Astrocyte of the cerebellum (primary cell): ENCODE measurements around the gene PYGO2.

Source experiments
- DNase-seq: peaks from one replicate; pipeline ENCODE4 v3.0.0-alpha.2; 2011; ENCODE audit warnings: low read depth
- H3K4me3 ChIP-seq: 2 replicates; pipeline ENCODE4 v1.5.1; 2011; ENCODE audit warnings: mild to moderate bottlenecking, low read depth, low read length, moderate library complexity
- in situ Hi-C: cut with HindIII; loops from 2 replicates; pipeline ENCODE4 v1.10.0; 2017; ENCODE audit warnings: low sequenced_read_pairs
- TF ChIP-seq, protein P1 (sequence below): IDR thresholded peaks from 2 replicates; pipeline ENCODE4 v1.5.1; 2012; ENCODE audit warnings: low read length, low read depth, moderate library complexity, mild to moderate bottlenecking; ENCODE audit errors: missing control alignments

The PYGO2 gene

DNA sequence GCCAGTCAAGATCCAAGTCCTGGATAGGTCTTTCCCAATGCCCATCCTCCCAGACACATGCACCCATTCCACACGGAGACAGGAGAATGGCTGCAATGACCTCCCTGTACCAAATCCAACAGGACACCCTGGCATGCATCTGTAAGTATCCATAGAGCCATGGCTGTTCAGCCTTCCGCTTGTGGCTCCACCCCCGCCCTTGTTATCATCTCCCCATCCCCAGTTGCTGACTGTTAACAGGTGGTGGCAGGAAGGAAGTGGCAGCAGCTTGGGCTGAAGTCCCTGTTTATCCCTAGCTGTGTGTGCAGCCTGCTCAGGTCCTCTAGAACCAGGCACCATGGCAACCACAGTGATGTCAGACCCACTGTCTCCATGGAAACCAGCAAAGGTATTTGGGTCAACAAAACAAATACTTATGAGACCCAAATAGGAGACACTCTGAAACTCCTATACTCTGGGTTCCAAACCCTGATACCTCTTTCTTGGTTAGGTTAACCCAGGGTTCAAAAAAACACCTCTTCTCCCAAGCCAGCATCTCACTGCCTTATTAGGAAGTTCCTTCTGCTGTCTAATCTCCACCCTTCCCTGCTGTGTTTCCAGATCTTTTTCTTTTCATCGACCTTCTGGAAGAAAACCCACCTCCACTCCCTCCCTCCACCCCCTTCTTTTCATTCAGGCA is 6.4 kb downstream of the PYGO2 start:
- TF ChIP-seq, protein P1, sequence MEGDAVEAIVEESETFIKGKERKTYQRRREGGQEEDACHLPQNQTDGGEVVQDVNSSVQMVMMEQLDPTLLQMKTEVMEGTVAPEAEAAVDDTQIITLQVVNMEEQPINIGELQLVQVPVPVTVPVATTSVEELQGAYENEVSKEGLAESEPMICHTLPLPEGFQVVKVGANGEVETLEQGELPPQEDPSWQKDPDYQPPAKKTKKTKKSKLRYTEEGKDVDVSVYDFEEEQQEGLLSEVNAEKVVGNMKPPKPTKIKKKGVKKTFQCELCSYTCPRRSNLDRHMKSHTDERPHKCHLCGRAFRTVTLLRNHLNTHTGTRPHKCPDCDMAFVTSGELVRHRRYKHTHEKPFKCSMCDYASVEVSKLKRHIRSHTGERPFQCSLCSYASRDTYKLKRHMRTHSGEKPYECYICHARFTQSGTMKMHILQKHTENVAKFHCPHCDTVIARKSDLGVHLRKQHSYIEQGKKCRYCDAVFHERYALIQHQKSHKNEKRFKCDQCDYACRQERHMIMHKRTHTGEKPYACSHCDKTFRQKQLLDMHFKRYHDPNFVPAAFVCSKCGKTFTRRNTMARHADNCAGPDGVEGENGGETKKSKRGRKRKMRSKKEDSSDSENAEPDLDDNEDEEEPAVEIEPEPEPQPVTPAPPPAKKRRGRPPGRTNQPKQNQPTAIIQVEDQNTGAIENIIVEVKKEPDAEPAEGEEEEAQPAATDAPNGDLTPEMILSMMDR: no peak
- in situ Hi-C loops: loop anchor here (5.0 kb wide), 1 partner anchor 57 kb away; no protein-coding TSS in a partner anchor
- peak overlapping the region; percentile 63 for H3K4me3 ChIP-seq
- DNase-seq: no peak

DNA sequence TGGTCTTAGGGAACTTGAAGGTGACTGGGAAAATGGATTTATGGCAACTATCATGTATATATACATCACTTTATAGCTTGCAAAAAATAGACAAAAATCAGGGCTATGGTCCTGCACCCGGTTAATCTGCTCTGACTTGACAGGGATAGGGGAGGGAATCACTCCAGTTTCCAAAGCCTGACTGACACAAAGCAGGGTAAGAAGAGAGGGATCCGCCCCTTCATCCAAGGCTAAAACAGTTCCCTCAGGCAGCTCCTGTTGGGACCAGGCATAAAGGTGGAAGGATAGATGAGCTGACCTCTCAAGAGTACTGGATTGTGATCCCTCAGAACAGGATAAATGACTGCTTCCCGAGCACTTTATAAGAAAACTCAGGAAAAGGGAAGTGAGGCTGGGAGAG is 7.0 kb downstream of the PYGO2 start:
- H3K4me3 ChIP-seq: peak overlapping the region; percentile 63
- in situ Hi-C loops: no loop called here
- TF ChIP-seq, protein P1: no peak

DNA sequence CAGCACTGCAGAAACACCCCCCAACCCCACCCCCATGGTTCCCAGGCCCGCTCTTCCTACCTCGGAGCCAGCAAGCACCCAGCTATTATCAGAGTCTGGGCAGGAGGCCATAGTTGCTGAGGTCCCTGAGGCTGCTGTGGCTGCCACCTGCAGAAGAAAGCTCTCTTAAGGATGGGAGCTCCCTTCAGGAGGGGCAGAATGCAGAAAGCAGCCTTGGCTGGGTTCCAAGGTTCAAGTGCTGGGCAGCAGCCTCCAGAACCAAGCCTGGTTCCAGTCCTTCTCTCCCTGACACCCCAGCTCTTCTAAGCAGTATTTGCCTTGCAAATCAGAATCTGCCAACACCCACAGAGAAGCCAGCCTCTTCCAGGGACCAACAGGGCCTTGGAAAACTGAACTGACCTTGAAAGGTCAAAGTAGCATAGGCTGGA is 8.0 kb downstream of the PYGO2 start:
- TF ChIP-seq, protein P1: no peak
- in situ Hi-C loops: no loop called here
- DNase-seq: no peak
- H3K4me3 ChIP-seq: no peak overlapping the region

More for the DNA sequence above, 7.0 kb downstream of the PYGO2 start:
- no peak for DNase-seq

DNA sequence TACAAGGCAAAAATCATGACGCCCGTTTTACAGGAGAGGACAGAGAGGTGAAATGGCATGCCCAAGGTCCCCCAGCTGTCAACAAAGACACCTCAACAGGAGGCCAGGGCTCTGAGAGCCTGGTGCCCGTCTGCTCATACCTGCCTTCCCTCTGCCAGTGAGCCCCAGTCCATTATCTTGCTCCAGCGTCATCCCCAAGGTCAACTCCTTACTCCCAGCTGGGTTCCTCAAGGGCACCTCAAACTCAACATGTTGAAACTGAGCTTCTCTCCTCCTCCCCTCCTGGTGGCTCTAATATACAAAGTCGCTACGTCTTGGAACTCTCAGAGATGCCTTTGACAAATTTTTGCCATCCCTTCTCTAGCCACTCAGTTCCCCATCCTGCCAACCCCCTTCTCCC is 8.9 kb downstream of the PYGO2 start:
- in situ Hi-C loops: no loop called here
- no peak overlapping the region for H3K4me3 ChIP-seq
- TF ChIP-seq, protein P1: no peak
- DNase-seq: no peak

DNA sequence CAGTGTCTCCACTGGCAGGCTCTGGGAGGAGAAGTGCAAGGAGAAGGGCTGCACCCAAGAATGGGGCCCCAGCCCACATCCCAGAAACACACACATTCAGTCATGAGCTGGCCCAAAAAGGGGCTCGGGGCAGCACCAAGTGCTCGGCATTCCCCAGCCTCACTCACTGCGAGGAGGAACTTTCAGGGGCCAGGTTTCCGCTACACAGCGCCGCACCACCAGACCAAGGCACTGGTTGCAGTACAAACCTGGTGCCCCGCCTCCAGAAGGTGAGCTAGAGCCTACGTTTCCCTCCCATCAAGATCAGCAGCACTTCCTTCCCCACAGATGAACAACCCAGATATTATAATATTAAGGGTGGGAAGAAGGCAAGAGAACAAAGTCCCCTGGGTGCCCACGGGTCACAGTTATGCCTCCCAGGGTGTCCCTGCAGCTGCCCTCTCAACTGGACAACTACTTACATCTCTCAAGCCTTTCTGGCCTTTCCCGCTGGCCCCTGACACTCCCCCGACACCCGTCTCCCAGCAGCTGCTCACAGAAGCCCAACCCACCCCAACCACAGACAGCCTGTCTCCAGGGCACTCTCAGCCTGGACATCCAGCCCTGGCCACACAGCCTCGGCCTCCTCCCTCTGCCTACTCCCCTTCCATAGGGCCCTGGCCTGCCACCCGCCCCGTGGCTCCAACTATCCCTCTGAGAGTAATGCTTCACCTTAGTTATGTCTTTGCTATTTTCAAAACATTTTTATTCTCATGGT is 9.5 kb downstream of the PYGO2 start:
- TF ChIP-seq, protein P1: no peak
- no peak for DNase-seq

DNA sequence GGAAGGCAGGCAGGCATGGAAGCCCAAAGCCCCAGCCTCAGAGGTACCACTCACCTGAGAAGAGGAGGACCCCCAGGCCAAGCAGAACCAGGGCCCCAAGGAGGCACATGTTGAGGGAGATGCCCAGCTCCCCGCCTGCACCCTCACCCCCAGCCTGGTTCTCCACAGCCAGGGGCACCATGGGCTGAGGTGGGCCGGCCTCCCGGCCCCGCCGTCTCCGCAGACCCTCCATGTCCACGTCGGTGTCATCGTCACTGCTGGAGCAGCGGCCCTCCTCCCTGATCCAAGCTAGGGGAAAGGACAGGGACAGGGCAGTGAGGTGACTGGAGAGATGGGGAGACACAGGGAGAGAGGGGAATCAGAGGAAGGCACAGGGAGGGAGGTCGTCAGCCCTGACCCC is 13.5 kb downstream of the PYGO2 start:
- DNase-seq: no peak
- TF ChIP-seq, protein P1: no peak
- in situ Hi-C loops: no loop called here

More for the DNA sequence above, 9.5 kb downstream of the PYGO2 start:
- in situ Hi-C loops: no loop called here
- no peak overlapping the region for H3K4me3 ChIP-seq

More for the DNA sequence above, 13.5 kb downstream of the PYGO2 start:
- H3K4me3 ChIP-seq: no peak overlapping the region
